Lung microvascular endothelial cell (primary cell): ENCODE measurements around the gene PEPD. TPM values are rescaled to one million over a fixed set of nuclear protein-coding genes. Genes with fewer than 3 reads are reported as not detected.

ENCODE experiments used
- total RNA-seq: library from RNA; depleted of rRNA; stranded (reverse); fragments of >200 nt; gene quantifications from 2 replicates; pipeline ENCODE4 v1.2.1, GENCODE V29; 2014

PEPD gene
- total RNA-seq, 1 donor from 2014 or later: 89.3 TPM

Other genes with a start within 250 kb of the PEPD start
- 0.20 and 0.22 TPM in 2 replicates for gene CEBPA, start 219.3 kb downstream of the PEPD start, total RNA-seq
- 19.0 and 34.3 TPM in 2 replicates for gene CEBPG, start 148.1 kb downstream of the PEPD start, total RNA-seq
- gene CHST8, start 100.2 kb upstream of the PEPD start, total RNA-seq: under 0.01 and 0.20 TPM in 2 replicates